MCF 10A (cell line): ENCODE data around the gene NRXN3. TPM values are rescaled to one million over a fixed set of nuclear protein-coding genes. Genes with fewer than 3 reads are reported as not detected.

Experiments
- BruUV-seq: library from RNA; stranded (reverse); fragments of 400-500 nt; replicated peaks from 2 replicates; lab custom pipeline; 2021; lab: Mats Ljungman, UMichigan
- CTCF ChIA-PET: fragments of 300-600 bp; sonication (Branson Sonifier 250); formaldehyde crosslinking; extraction: SDS; loops from one replicate; lab custom pipeline; 2021; ENCODE audit warnings: antibody characterized with exemption, inconsistent platforms; lab: Yijun Ruan, JAX
- POLR2A ChIA-PET: fragments of 300-600, 350-650 bp; sonication (Branson Sonifier 250); formaldehyde crosslinking; extraction: SDS; loops from one replicate; lab custom pipeline; 2020; ENCODE audit warnings: antibody characterized with exemption, inconsistent platforms; lab: Yijun Ruan, JAX
- DNase-seq: peaks from one replicate; pipeline ENCODE4 v3.0.0-alpha.2; 2018; ENCODE audit not compliant: unreplicated experiment
- H3K27ac Mint-ChIP-seq: one replicate; pipeline ENCODE4 v1.8.0; 2022; ENCODE audit warnings: mild to moderate bottlenecking, low read depth, mixed read lengths; ENCODE audit not compliant: unreplicated experiment
- H3K27me3 Mint-ChIP-seq: one replicate; pipeline ENCODE4 v1.8.0; 2022; ENCODE audit warnings: mixed read lengths; ENCODE audit not compliant: insufficient read depth, unreplicated experiment
- H3K36me3 Mint-ChIP-seq: one replicate; pipeline ENCODE4 v1.8.0; 2022; ENCODE audit warnings: mild to moderate bottlenecking, moderate library complexity, mixed read lengths; ENCODE audit not compliant: insufficient read depth, unreplicated experiment
- H3K4me1 Mint-ChIP-seq: one replicate; pipeline ENCODE4 v1.8.0; 2022; ENCODE audit warnings: mixed read lengths; ENCODE audit not compliant: insufficient read depth, unreplicated experiment
- H3K4me3 Mint-ChIP-seq: one replicate; pipeline ENCODE4 v1.8.0; 2022; ENCODE audit warnings: mild to moderate bottlenecking, moderate library complexity, mixed read lengths; ENCODE audit not compliant: unreplicated experiment
- H3K9me3 Mint-ChIP-seq: one replicate; pipeline ENCODE4 v1.8.0; 2022; ENCODE audit warnings: mixed read lengths; ENCODE audit not compliant: unreplicated experiment
- intact Hi-C: fragments of 100-400 bp; cut with micrococcal nuclease; formaldehyde crosslinking; loops from 2 replicates; pipeline ENCODE4 v1.14.1; 2022
- total RNA-seq: library from RNA; stranded (reverse); gene quantifications from 2 replicates; pipeline ENCODE4 v1.2.3, GENCODE V29; 2022
- TF ChIP-seq, protein P1 (sequence below): fragments of 200-600 bp; IDR thresholded peaks from one replicate; pipeline ENCODE4 v1.8.0; 2022; ENCODE audit warnings: antibody characterized with exemption, mild to moderate bottlenecking; ENCODE audit not compliant: unreplicated experiment

The NRXN3 gene
- total RNA-seq, 1 experiment from 2014 or later: not detected

DNA sequence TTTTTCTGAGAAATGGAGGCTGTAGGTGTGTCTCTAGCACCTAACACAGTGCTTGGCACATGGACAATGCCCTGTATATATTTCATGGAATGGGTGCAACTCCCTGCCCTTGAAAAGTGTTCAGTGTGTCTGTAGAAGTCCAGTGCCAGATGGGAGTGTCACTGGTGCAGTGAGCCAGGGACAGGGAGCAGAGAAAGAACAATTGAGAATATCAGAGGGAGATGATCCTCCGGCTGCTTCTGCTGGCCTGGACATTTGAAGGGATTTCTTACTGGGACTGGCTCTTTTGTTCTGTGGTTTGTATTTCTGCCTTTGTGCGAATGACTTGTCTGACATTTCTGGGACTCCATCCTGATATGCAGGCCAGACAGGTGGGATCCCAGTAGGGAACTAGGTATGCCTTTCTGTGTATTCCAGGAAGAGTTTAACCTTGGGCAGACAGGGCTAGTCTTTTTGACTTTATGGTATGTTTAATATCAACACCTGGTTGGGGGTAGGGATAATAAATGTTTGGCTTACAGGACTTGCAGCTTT is 328.0 kb downstream of the NRXN3 start:
- Mint-ChIP-seq H3K27me3 (no peaks in the 10 kb centered on the region), H3K4me3 (no peak overlapping the region), H3K9me3 (peaks cover 22% of the 10 kb centered on the region), H3K4me1 (no peaks in the 10 kb centered on the region), H3K36me3 (no peaks in the 10 kb centered on the region), H3K27ac (no peak overlapping the region)
- intact Hi-C loops: no loop called here
- DNase-seq: no peak
- CTCF ChIA-PET: no interaction called here
- no TSS peak for BruUV-seq
- POLR2A ChIA-PET: no interaction called here
- TF ChIP-seq, protein P1, sequence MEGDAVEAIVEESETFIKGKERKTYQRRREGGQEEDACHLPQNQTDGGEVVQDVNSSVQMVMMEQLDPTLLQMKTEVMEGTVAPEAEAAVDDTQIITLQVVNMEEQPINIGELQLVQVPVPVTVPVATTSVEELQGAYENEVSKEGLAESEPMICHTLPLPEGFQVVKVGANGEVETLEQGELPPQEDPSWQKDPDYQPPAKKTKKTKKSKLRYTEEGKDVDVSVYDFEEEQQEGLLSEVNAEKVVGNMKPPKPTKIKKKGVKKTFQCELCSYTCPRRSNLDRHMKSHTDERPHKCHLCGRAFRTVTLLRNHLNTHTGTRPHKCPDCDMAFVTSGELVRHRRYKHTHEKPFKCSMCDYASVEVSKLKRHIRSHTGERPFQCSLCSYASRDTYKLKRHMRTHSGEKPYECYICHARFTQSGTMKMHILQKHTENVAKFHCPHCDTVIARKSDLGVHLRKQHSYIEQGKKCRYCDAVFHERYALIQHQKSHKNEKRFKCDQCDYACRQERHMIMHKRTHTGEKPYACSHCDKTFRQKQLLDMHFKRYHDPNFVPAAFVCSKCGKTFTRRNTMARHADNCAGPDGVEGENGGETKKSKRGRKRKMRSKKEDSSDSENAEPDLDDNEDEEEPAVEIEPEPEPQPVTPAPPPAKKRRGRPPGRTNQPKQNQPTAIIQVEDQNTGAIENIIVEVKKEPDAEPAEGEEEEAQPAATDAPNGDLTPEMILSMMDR: no peak

DNA sequence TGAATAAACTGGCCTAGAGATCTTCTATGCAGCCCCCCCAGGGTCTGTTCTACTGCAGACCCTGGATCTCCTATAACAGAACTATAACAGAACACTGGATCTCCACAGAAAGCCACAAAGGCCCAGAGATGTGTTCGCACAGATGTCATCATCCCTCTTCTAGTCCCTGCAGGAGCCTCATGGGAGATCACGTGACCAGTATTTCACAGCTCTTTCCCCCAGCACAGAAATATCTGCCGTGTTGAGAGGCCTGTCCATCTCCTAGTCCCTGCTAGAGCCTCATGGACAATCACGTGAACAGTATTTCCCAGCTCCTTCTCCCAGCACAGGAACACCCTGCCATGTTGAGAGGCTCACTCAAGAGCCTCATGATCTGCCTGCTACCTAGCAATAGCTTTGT is 331.7 kb downstream of the NRXN3 start:
- TF ChIP-seq, protein P1: no peak
- no peaks in the 10 kb centered on the region for H3K36me3 Mint-ChIP-seq
- intact Hi-C loops: no loop called here
- no TSS peak for BruUV-seq
- DNase-seq: no peak
- POLR2A ChIA-PET: no interaction called here
- CTCF ChIA-PET: interaction anchor here (0.6 kb wide), 1 partner anchor 96 kb away, joined by 6 read pairs; no protein-coding TSS in a partner anchor
- H3K4me1 Mint-ChIP-seq: no peaks in the 10 kb centered on the region
- H3K9me3 Mint-ChIP-seq: peaks cover 30% of the 10 kb centered on the region
- no peak overlapping the region for H3K4me3 Mint-ChIP-seq
- no peaks in the 10 kb centered on the region for H3K27me3 Mint-ChIP-seq
- H3K27ac Mint-ChIP-seq: no peak overlapping the region

DNA sequence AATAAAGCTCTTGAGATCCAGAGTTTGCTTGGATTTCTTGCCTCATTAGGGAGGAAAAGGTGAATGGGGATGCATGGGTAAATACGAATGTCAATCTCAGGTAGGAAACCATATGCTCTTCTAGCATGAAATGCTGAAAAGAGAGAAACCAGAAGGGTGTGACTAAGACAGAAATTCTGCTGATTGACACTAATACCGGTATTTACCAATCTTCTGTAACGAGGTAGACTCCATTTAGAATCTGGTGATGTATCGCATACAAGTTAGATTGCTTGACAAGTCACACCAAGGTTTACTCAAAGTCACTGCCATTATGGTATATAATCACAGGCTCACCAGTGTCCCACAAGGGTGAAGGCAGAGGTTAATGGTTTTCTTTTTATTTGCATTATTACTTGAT is 337.9 kb downstream of the NRXN3 start:
- POLR2A ChIA-PET: no interaction called here
- TF ChIP-seq, protein P1: no peak
- Mint-ChIP-seq H3K27me3 (no peaks in the 10 kb centered on the region), H3K4me3 (no peak overlapping the region), H3K4me1 (no peaks in the 10 kb centered on the region), H3K27ac (no peak overlapping the region), H3K36me3 (no peaks in the 10 kb centered on the region), H3K9me3 (peaks cover 12% of the 10 kb centered on the region)
- intact Hi-C loops: no loop called here
- no peak for DNase-seq
- BruUV-seq: no TSS peak
- CTCF ChIA-PET: interaction anchor here (0.6 to 0.7 kb wide), 2 partner anchors 40 to 187 kb away, joined by 3 read pairs; no protein-coding TSS in a partner anchor

DNA sequence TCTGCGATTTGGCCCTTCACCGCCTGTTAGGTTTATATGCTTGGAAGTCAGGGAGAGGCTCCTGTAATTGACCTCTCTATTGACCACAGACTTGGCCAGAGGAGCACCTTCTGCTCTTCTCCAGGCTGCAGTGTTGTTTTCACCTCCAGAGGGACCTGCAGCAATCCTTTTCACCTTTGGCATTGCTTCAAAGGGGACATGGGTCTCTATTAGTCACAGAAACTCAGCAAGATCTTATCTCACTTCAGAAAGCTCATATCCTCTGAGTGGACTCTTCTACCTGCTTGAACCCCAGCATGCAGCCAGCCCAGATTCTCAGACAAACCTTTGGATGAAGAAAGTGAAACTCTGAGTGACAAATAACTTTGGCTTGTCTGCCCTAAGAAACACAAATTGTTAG is 339.3 kb downstream of the NRXN3 start:
- Mint-ChIP-seq H3K36me3 (no peaks in the 10 kb centered on the region), H3K9me3 (peaks cover 17% of the 10 kb centered on the region), H3K4me1 (no peaks in the 10 kb centered on the region), H3K4me3 (no peak overlapping the region), H3K27ac (no peak overlapping the region), H3K27me3 (no peaks in the 10 kb centered on the region)
- TF ChIP-seq, protein P1: no peak
- POLR2A ChIA-PET: no interaction called here
- CTCF ChIA-PET: interaction anchor here (1.1 to 1.6 kb wide), 3 partner anchors 12 to 648 kb away, joined by 3 to 8 read pairs (median 4); no protein-coding TSS in a partner anchor
- intact Hi-C loops: no loop called here
- DNase-seq: no peak
- BruUV-seq: no TSS peak
